HG03060 (cell line): ENCODE data around the gene HNRNPR.
"Not testable (repeated sequence)": the region's sequence is repeated elsewhere in the genome, so short reads cannot be mapped to it uniquely, and the experiment has no call there.

ENCODE experiments used
- ATAC-seq: cut with Tn5 transposase; IDR thresholded peaks from one replicate; pipeline ENCODE4 v1.9.1; 2021; ENCODE audit warnings: low read depth, moderate number of reproducible peaks; ENCODE audit not compliant: unreplicated experiment

HNRNPR gene

DNA sequence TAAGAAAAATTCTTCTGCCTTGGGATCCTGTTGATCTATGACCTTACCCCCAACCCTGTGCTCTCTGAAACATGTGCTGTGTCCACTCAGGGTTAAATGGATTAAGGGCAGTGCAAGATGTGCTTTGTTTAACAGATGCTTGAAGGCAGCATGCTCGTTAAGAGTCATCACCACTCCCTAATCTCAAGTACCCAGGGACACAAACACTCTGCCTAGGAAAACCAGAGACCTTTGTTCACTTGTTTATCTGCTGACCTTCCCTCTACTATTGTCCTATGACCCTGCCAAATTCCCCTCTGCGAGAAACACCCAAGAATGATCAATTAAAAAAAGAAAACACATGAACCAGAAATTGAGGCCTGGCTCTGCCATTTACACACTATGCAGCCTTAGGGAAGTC is 86.0 kb downstream of the HNRNPR start:
- ATAC-seq, result not testable (repeated sequence)

DNA sequence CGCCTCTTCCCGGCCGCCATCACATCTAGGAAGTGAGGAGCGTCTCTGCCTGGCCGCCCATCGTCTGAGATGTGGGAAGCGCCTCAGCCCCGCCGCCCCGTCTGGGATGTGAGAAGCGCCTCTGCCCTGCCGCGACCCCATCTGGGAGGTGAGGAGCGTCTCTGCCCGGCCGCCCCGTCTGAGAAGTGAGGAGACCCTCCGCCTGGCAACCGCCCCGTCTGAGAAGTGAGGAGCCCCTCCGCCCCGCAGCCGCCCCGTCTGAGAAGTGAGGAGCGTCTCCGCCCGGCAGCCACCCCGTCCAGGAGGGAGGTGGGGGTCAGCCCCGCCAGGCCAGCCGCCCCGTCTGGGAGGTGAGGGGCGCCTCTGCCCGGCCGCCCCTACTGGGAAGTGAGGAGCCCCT is 86.7 kb downstream of the HNRNPR start:
- not testable (repeated sequence) for ATAC-seq
